HepG2 (cell line): Measurements from ENCODE around the gene CACNA1G. TPM values are rescaled to one million over a fixed set of nuclear protein-coding genes. Genes with fewer than 3 reads are reported as not detected.
A peak's percentile ranks its signal among the peaks of the same experiment; 100 is the strongest.

Source experiments
- ADNP ChIP-seq: sonication (generic); formaldehyde crosslinking; IDR thresholded peaks from 2 replicates; pipeline ENCODE4 v1.4.0; 2020; ENCODE audit warnings: missing genetic modification reagents
- MAFG ChIP-seq: sonication (generic); formaldehyde crosslinking; IDR thresholded peaks from 2 replicates; pipeline ENCODE4 v1.5.1; 2020; ENCODE audit warnings: mild to moderate bottlenecking, missing genetic modification reagents
- MAZ ChIP-seq, 2 experiments: sonication (generic) in 1 of 2; formaldehyde crosslinking in 1 of 2; IDR thresholded peaks; 2 replicates each; pipeline versions ENCODE4 v1.5.0 to v1.6.1; 2012 to 2020; ENCODE audit warnings: low read depth in 2 of 2, mild to moderate bottlenecking in 2 of 2, borderline replicate concordance in 1 of 2, improper control_type of control experiment in 1 of 2, low read length in 1 of 2, missing genetic modification reagents in 1 of 2, moderate library complexity in 1 of 2
- MLLT10 ChIP-seq: sonication (generic); formaldehyde crosslinking; IDR thresholded peaks from 2 replicates; pipeline ENCODE4 v1.4.0; 2020; ENCODE audit warnings: missing genetic modification reagents
- NR1H2 ChIP-seq: sonication (generic); formaldehyde crosslinking; IDR thresholded peaks from 2 replicates; pipeline ENCODE4 v1.8.1; 2022; ENCODE audit warnings: low read depth, missing genetic modification reagents, borderline replicate concordance
- RARA ChIP-seq: IDR thresholded peaks from 2 replicates; pipeline ENCODE4 v1.6.1; 2016; ENCODE audit warnings: missing genetic modification reagents, missing compliant biosample characterization
- REXO4 ChIP-seq: sonication (generic); formaldehyde crosslinking; IDR thresholded peaks from 2 replicates; pipeline ENCODE4 v1.8.0; 2022; ENCODE audit warnings: missing genetic modification reagents, mild to moderate bottlenecking, borderline replicate concordance
- SSRP1 ChIP-seq: IDR thresholded peaks from 2 replicates; pipeline ENCODE4 v1.6.1; 2016; ENCODE audit warnings: control low read depth
- ZNF136 ChIP-seq: sonication (generic); formaldehyde crosslinking; IDR thresholded peaks from 2 replicates; pipeline ENCODE4 v1.8.1; 2022; ENCODE audit warnings: low read depth, mild to moderate bottlenecking, moderate library complexity, missing genetic modification reagents
- ZNF790 ChIP-seq: sonication (generic); formaldehyde crosslinking; IDR thresholded peaks from 2 replicates; pipeline ENCODE4 v1.8.0; 2022; ENCODE audit warnings: missing genetic modification reagents, mild to moderate bottlenecking, borderline replicate concordance
- ZSCAN12 ChIP-seq: sonication (generic); formaldehyde crosslinking; IDR thresholded peaks from 2 replicates; pipeline ENCODE4 v1.9.0; 2021; ENCODE audit warnings: mild to moderate bottlenecking, missing genetic modification reagents
- polyA plus RNA-seq, 8 experiments: library from polyadenylated mRNA; depleted of rRNA in 3 of 8; stranded (reverse) in 7 of 8; unstranded in 1 of 8; fragments of >200 nt; fragmentation: Illumina TruSeq in 4 of 8; extraction: Trizol in 4 of 8; gene quantifications; 2 replicates each; pipeline versions ENCODE4 v1.2.1 to v1.2.3, GENCODE V29; 2011 to 2016; ENCODE audit warnings: low read depth in 4 of 8, missing spikeins in 1 of 8, mixed read lengths in 1 of 8; ENCODE audit not compliant: insufficient read depth in 1 of 8
- total RNA-seq, 5 experiments: library from RNA; depleted of rRNA; stranded (reverse); fragments of >200 nt; fragmentation: Illumina TruSeq; extraction: Trizol; gene quantifications; 2 replicates each; pipeline ENCODE4 v1.2.3, GENCODE V29; 2016; ENCODE audit warnings: low read depth in 1 of 5
- TF ChIP-seq, protein P1 (sequence below): sonication (generic); formaldehyde crosslinking; IDR thresholded peaks from 2 replicates; pipeline ENCODE4 v1.5.1; 2020; ENCODE audit warnings: missing genetic modification reagents, mild to moderate bottlenecking, borderline replicate concordance
- TF ChIP-seq, protein P2 (sequence below): sonication (generic); formaldehyde crosslinking; IDR thresholded peaks from 2 replicates; pipeline ENCODE4 v1.5.1; 2020; ENCODE audit warnings: missing genetic modification reagents, mild to moderate bottlenecking, borderline replicate concordance
- TF ChIP-seq, protein P3 (sequence below): sonication (generic); formaldehyde crosslinking; IDR thresholded peaks from 2 replicates; pipeline ENCODE4 v1.9.0; 2021; ENCODE audit warnings: missing genetic modification reagents, mild to moderate bottlenecking, borderline replicate concordance
- TF ChIP-seq, protein P4 (sequence below): sonication (generic); formaldehyde crosslinking; IDR thresholded peaks from 2 replicates; pipeline ENCODE4 v1.5.0; 2020; ENCODE audit warnings: missing genetic modification reagents
- TF ChIP-seq, protein P5 (sequence below): IDR thresholded peaks from 2 replicates; pipeline ENCODE4 v1.6.1; 2016; ENCODE audit warnings: mild to moderate bottlenecking, missing biosample characterization, missing genetic modification reagents
- TF ChIP-seq, protein P6 (sequence below): IDR thresholded peaks from 2 replicates; pipeline ENCODE4 v1.6.1; 2016; ENCODE audit warnings: missing compliant biosample characterization, missing genetic modification reagents, borderline replicate concordance
- TF ChIP-seq, protein P7 (sequence below): sonication (generic); formaldehyde crosslinking; IDR thresholded peaks from 2 replicates; pipeline ENCODE4 v1.5.0; 2020; ENCODE audit warnings: missing genetic modification reagents

CACNA1G gene
- total and polyA plus RNA-seq, 2 of the 13 experiments (the other 11 are each of a cell fraction or from before 2014, with no cell fraction given) = 0.02 TPM; not detected in 1

DNA sequence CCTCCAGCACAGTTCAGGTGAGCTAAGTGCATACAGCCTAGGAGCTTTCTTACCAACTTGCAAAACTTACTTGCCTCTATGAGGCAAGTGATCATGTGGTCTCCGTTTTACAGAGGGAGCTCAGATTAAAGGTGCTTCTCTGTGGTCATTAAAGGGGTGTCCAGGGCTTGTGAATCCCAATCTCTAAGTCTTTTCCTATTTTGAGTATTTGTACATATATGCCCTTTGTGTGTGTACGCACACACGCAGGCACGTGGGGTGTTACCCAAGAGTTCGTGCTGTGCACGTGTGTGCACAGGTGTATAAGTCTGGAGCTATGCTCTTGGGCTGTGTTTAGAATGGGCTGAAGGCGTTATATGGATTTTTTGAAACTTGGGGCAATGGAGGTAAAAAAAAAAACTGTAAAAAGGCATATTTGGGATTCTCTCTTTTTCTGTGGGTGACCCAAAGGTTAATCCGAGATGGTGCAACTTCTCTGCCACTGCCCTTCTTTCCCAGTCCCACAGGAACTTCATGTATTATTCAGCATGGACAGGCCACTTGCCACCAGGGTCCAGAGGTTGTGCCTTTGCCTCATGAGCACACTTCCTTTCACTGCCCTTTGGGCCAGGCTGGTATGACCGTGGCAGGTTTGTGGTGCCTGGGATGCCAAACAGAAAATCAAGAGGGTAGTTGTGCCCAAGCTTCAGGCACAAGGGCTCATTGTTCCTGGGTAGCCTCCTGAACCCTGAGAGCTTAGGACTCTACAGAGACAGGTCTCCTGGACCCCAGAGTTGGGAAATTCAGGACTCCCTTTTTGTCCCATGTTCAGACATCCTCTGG, 75.7 kb downstream of the CACNA1G start (continued):
- TF ChIP-seq, protein P1, sequence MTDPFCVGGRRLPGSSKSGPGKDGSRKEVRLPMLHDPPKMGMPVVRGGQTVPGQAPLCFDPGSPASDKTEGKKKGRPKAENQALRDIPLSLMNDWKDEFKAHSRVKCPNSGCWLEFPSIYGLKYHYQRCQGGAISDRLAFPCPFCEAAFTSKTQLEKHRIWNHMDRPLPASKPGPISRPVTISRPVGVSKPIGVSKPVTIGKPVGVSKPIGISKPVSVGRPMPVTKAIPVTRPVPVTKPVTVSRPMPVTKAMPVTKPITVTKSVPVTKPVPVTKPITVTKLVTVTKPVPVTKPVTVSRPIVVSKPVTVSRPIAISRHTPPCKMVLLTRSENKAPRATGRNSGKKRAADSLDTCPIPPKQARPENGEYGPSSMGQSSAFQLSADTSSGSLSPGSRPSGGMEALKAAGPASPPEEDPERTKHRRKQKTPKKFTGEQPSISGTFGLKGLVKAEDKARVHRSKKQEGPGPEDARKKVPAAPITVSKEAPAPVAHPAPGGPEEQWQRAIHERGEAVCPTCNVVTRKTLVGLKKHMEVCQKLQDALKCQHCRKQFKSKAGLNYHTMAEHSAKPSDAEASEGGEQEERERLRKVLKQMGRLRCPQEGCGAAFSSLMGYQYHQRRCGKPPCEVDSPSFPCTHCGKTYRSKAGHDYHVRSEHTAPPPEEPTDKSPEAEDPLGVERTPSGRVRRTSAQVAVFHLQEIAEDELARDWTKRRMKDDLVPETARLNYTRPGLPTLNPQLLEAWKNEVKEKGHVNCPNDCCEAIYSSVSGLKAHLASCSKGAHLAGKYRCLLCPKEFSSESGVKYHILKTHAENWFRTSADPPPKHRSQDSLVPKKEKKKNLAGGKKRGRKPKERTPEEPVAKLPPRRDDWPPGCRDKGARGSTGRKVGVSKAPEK (CRISPR knock-in tag) = peak; percentile 75; the same call in 1 of the 2 replicates
- TF ChIP-seq RARA (CRISPR knock-in tag) (peak; percentile 59), SSRP1 (CRISPR knock-in tag) (0 out of 2 replicates have a peak, but pooled peaks have one; percentile 43), ZSCAN12 (no peak), ZNF136 (no peak), NR1H2 (no peak), MAFG (CRISPR knock-in tag) (no peak), ZNF790 (no peak), REXO4 (CRISPR knock-in tag) (no peak), ADNP (CRISPR knock-in tag) (no peak), MLLT10 (no peak), MAZ (IDR thresholded peaks at IDR 0.05; ENCODE audit: borderline replicate concordance, low read depth, low read length) (no peak), MAZ (CRISPR knock-in tag; IDR thresholded peaks at IDR 0.05; ENCODE audit: low read depth) (no peak; the same call in 1 of the 2 replicates)
- TF ChIP-seq, protein P2, sequence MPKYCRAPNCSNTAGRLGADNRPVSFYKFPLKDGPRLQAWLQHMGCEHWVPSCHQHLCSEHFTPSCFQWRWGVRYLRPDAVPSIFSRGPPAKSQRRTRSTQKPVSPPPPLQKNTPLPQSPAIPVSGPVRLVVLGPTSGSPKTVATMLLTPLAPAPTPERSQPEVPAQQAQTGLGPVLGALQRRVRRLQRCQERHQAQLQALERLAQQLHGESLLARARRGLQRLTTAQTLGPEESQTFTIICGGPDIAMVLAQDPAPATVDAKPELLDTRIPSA (CRISPR knock-in tag) = no peak
- TF ChIP-seq, protein P3, sequence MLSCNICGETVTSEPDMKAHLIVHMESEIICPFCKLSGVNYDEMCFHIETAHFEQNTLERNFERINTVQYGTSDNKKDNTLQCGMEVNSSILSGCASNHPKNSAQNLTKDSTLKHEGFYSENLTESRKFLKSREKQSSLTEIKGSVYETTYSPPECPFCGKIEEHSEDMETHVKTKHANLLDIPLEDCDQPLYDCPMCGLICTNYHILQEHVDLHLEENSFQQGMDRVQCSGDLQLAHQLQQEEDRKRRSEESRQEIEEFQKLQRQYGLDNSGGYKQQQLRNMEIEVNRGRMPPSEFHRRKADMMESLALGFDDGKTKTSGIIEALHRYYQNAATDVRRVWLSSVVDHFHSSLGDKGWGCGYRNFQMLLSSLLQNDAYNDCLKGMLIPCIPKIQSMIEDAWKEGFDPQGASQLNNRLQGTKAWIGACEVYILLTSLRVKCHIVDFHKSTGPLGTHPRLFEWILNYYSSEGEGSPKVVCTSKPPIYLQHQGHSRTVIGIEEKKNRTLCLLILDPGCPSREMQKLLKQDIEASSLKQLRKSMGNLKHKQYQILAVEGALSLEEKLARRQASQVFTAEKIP (CRISPR knock-in tag) = no peak
- TF ChIP-seq, protein P4, sequence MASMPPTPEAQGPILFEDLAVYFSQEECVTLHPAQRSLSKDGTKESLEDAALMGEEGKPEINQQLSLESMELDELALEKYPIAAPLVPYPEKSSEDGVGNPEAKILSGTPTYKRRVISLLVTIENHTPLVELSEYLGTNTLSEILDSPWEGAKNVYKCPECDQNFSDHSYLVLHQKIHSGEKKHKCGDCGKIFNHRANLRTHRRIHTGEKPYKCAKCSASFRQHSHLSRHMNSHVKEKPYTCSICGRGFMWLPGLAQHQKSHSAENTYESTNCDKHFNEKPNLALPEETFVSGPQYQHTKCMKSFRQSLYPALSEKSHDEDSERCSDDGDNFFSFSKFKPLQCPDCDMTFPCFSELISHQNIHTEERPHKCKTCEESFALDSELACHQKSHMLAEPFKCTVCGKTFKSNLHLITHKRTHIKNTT = no peak
- TF ChIP-seq, protein P5, sequence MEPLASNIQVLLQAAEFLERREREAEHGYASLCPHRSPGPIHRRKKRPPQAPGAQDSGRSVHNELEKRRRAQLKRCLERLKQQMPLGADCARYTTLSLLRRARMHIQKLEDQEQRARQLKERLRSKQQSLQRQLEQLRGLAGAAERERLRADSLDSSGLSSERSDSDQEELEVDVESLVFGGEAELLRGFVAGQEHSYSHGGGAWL = no peak
- TF ChIP-seq, protein P6, sequence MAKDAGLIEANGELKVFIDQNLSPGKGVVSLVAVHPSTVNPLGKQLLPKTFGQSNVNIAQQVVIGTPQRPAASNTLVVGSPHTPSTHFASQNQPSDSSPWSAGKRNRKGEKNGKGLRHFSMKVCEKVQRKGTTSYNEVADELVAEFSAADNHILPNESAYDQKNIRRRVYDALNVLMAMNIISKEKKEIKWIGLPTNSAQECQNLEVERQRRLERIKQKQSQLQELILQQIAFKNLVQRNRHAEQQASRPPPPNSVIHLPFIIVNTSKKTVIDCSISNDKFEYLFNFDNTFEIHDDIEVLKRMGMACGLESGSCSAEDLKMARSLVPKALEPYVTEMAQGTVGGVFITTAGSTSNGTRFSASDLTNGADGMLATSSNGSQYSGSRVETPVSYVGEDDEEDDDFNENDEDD = peak; percentile 48; the same call in 1 of the 2 replicates
- TF ChIP-seq, protein P7, sequence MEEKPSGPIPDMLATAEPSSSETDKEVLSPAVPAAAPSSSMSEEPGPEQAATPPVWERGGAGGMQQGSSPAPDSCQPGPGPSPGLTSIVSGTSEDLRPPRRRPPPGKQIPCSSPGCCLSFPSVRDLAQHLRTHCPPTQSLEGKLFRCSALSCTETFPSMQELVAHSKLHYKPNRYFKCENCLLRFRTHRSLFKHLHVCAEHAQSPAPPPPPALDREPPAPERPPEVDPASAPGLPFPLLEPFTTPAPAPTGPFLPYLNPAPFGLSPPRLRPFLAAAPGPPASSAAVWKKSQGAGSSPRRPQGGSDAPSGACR (CRISPR knock-in tag) = 0 out of 2 replicates have a peak, but pooled peaks have one; percentile 35
